ENCODE measurements around the gene TRPM4.
"Not testable (repeated sequence)": the region's sequence is repeated elsewhere in the genome, so short reads cannot be mapped to it uniquely, and the experiment has no call there.

The TRPM4 gene

GRCh38 chr19:49127225-49127624 is 30.4 kb upstream of the TRPM4 start:
- DNase-seq (ENCODE audit: low spot score): not testable (repeated sequence)

GRCh38 chr19:49127674-49128544 is 29.7 kb upstream of the TRPM4 start:
- DNase-seq (ENCODE audit: low spot score): peak; percentile 99

GRCh38 chr19:49128545-49129237 is 28.9 kb upstream of the TRPM4 start:
- no peak for DNase-seq (ENCODE audit: low spot score)

GRCh38 chr19:49129238-49129583 is 28.4 kb upstream of the TRPM4 start:
- DNase-seq (ENCODE audit: low spot score): no peak

- no peak for DNase-seq (ENCODE audit: low spot score)
Observed at GRCh38 chr19:49130325-49130724, 27.3 kb upstream of the TRPM4 start.

- DNase-seq (ENCODE audit: low spot score): no peak
Observed at GRCh38 chr19:49132974-49133609, 24.5 kb upstream of the TRPM4 start.

- DNase-seq (ENCODE audit: low spot score): no peak
Observed at GRCh38 chr19:49133621-49134454, 23.8 kb upstream of the TRPM4 start.

GRCh38 chr19:49135686-49136085 is 21.9 kb upstream of the TRPM4 start:
- no peak for DNase-seq (ENCODE audit: low spot score)

- DNase-seq (ENCODE audit: low spot score): no peak
Observed at GRCh38 chr19:49136771-49137171, 20.8 kb upstream of the TRPM4 start.

- DNase-seq (ENCODE audit: low spot score): no peak
Observed at GRCh38 chr19:49140951-49141350, 16.6 kb upstream of the TRPM4 start.

- no peak for DNase-seq (ENCODE audit: low spot score)
Observed at GRCh38 chr19:49141352-49141751, 16.2 kb upstream of the TRPM4 start.

- DNase-seq (ENCODE audit: low spot score): peak; percentile 96
Observed at GRCh38 chr19:49142866-49143335, 14.7 kb upstream of the TRPM4 start.

GRCh38 chr19:49145573-49146407 is 11.8 kb upstream of the TRPM4 start:
- peak; percentile 77 for DNase-seq (ENCODE audit: low spot score)

GRCh38 chr19:49146408-49146770 is 11.2 kb upstream of the TRPM4 start:
- peak; percentile 39 for DNase-seq (ENCODE audit: low spot score)

GRCh38 chr19:49148044-49148682 is 9.4 kb upstream of the TRPM4 start:
- no peak for DNase-seq (ENCODE audit: low spot score)

GRCh38 chr19:49148784-49149651 is 8.6 kb upstream of the TRPM4 start:
- DNase-seq (ENCODE audit: low spot score): peak; percentile 92

GRCh38 chr19:49149652-49150105 is 7.9 kb upstream of the TRPM4 start:
- DNase-seq (ENCODE audit: low spot score): peak; percentile 83

- DNase-seq (ENCODE audit: low spot score): peak; percentile 87
Observed at GRCh38 chr19:49150106-49150943, 7.3 kb upstream of the TRPM4 start.

GRCh38 chr19:49150944-49151243 is 6.7 kb upstream of the TRPM4 start:
- no peak for DNase-seq (ENCODE audit: low spot score)

Data from Ammon's horn (tissue), 1 donor.